Fibroblast of skin of right quadriceps (primary cell): Measurements from ENCODE around the gene EPB41L3.

ENCODE experiments used
- DNase-seq: peaks from one replicate; pipeline ENCODE4 v3.0.0-alpha.2; 2013

Gene EPB41L3

DNA sequence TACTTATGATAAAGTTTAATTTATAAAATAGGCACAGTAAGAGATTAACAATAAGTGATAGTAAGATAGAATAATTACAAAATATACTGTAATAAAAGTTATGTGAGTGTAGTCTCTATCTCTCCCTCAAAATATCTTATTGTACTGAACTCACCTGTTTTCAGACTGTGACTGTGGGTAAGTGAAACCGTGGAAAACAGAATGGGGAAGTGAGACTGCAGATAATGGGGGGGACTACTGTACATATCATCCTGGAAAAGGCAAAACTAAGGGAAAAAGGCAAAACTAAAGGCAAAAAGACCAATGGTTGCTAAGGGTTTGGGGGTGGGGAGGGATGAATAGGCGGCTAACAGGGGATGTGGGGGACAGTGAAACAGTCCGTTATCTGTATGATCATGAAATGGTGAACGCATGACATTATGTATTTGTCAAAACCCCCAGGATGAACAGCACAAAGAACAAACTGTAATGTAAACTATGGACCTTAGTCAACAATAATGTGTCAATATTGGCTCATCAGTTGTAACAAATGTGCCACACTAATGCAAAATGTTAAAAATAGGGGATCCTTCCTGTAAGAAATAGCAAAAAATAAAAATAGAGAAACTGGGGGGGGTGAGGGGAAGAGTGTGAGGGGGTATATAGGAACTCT lies 93.8 kb downstream of the EPB41L3 start:
- DNase-seq: no peak

- no peak for DNase-seq
These were observed 96.4 kb downstream of the EPB41L3 start for GRCh38 chr18:5447442-5447841.

DNA sequence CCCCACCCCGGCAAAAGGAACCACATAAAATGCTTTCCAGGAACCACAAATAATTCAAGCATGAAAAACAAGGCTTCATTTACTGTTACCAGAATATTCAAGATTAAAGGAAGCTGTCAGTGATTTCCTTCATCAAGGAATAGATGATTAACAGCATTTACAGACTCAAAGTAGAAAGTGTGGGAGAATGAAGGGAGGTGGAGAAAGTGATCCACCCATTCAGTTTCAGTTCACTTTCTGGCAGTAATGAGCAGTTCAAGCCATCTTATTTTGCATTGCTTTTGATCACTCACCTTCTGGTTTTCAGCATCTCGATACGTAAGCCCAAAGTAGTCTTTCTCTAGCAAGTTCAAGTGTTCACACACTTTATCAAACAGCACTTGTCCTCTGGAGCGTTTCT lies 99.0 kb downstream of the EPB41L3 start:
- DNase-seq: no peak

DNA sequence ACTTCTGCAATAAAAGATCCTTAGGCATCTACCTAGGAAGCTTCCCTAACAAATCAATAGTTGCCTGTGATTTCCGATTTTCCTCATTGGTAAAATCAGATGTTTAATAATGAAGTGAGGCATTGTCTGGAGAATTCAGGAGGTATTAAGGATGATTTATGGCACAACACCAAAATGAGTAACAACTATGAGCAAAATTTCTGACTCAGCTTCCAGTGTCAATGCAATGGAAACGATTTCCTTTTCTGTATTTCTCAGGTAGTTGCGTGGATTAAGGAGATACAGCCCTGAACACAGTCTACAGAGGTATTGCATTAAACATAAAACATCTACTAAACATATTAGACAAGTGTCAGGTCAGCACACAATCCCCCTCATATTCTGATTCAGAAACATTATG lies 99.5 kb downstream of the EPB41L3 start:
- peak; percentile 44 for DNase-seq

DNA sequence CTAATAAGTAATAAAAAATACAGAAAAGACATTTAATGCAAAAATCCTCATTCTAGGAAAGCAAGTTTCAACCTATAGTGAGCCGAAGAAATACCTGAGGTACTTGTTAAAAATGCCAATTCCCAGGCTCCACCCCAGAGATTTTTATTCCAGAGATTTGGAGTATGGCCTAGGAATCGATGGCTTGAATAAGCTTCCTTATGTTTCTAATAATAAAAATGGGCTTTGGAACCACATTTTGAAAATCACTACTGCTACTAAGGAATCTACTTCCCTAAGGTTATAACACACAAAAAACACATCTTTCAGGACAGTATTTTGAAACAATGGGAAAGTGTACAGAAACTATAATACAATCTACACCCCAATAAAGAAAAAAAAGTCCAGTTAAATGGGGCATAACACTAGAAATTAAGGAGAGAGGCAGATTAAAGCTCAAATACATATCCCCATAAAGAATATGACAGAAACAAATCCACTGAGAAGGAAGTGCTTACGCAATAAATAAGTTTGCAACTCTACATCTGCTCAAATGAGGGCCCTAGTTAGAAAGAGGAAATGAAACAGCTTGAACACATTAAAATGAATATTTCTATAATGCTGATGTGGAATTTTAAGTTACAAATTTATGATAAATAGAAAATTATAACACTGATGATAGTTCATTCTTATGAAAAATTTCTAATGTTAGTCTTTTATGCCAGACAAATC lies 103.7 kb downstream of the EPB41L3 start:
- peak; percentile 25 for DNase-seq

- no peak for DNase-seq
These were observed 109.4 kb downstream of the EPB41L3 start for GRCh38 chr18:5434425-5434824.

- no peak for DNase-seq
These were observed 111.8 kb downstream of the EPB41L3 start for GRCh38 chr18:5431836-5432575.

- no peak for DNase-seq
These were observed 113.7 kb downstream of the EPB41L3 start for GRCh38 chr18:5430131-5430530.

DNA sequence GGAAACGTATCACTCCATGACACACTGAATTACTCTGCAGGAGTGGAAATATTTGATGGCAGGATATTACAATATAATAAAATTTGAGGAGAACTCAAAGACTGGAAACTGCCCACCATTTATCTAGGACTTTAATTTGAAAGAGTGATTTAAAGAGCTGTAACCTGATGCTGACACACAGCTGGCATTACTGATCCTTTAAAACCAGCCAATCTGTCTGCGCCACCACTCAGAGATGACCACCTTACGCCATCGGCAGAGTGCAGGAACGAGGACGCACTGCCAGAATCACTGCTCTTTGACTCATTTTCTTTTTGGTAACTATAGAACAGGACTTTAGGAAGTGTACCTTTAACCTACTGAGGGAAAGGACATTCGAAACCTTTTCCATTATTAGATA lies 114.1 kb downstream of the EPB41L3 start:
- DNase-seq: no peak

DNA sequence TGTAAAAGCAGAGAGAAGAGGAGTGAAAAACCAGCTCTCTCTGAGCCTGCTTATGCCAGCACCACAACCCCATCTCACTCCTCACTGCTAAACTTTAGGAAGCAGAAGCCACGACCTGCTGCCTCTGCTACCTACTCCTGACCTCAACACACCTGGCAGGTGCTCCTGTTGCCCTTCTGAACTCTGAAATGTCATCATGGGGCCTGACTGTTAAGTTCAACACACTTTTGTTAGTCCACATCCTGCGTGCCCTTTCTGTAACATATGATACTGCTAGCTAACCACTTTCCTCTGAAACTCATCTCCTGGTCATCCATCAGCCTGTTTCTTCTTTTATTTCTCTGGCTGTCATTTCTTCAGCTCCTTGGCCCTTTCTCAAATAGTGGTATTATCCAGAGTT lies 118.1 kb downstream of the EPB41L3 start:
- DNase-seq: no peak

- peak; percentile 45 for DNase-seq
These were observed 118.7 kb downstream of the EPB41L3 start for GRCh38 chr18:5424903-5425664.

- no peak for DNase-seq
These were observed 121.2 kb downstream of the EPB41L3 start for GRCh38 chr18:5422626-5423025.

DNA sequence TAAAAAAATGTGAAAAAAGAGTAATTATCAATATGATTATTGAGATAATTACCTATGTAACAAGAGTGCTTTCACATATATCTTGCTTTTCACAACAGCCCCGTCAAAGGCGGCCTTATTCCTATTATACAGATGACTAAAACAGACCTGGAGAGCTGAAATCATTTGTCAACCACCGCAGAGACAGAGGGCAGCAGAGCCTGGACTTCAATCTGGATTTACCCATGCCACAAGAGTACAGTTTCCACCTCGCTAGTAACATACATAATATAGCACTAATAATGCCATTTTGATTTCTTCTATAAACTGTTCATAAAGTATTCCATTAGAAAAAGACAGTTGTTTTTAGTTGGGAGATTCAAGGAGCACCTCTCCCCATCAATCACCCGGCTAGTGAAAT lies 121.8 kb downstream of the EPB41L3 start:
- no peak for DNase-seq

GRCh38 chr18:5420906-5421305 lies 122.9 kb downstream of the EPB41L3 start:
- DNase-seq: no peak

GRCh38 chr18:5419601-5420000 lies 124.2 kb downstream of the EPB41L3 start:
- no peak for DNase-seq

GRCh38 chr18:5419030-5419429 lies 124.8 kb downstream of the EPB41L3 start:
- no peak for DNase-seq

GRCh38 chr18:5417342-5417741 lies 126.5 kb downstream of the EPB41L3 start:
- DNase-seq: peak; percentile 11

- DNase-seq: no peak
These were observed 127.7 kb downstream of the EPB41L3 start for GRCh38 chr18:5416112-5416511.

DNA sequence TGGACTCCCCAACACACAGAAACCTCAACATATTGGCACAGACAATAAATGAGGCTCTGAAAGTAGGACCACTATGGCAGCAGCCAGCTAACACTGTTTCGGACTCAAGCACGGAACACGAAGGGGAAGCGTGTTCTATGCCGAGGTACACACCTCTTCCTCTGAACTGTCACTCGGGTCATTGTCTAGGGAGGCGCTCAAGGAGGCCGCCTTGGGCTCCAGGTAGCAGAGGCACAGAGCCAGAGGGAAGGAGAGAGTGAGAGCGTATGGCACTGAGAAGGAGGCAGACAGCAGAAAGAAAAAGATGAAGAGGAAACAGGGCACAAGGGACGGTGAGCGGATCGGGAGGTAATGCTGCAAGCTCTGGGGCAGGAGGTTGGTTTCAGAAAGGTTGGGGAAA lies 128.1 kb downstream of the EPB41L3 start:
- no peak for DNase-seq

DNA sequence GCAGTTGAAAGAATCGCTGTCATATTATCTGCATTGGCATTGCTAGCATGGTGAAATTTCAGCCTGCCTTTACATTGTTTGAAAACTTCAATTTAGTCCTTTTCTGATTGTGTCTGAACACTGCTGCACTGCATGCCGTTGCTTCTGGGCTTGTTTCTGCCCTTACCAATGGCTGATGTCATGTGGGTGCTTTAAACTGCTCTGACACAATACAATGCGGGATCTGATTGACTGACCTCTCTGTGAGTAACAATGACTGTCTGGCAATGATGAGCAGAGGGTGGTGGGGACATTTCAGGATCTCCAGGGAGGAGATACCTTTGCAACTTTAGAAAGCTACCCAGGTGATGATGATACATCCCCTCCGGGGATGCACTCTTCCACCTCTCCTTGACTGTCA lies 128.8 kb downstream of the EPB41L3 start:
- no peak for DNase-seq

GRCh38 chr18:5414546-5414945 lies 129.3 kb downstream of the EPB41L3 start:
- DNase-seq: no peak

DNA sequence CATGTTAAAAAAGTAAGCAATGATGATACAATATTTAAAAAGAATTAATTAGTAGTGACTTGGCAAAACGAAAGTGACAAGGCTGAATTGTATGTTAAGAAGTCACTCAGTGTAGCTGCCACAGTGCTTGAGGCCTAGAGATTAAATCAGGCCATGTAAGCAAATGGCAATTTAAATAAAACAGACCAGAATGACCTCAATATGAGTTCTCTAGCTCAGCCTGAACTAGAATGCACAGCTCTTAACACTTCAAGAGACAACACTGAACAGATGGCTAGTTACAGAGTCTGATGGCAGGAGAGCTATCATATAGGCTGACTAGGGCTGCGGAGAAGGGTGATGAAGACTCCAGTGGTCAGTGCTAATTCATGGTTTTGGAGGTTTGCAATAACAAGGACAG lies 130.3 kb downstream of the EPB41L3 start:
- no peak for DNase-seq

DNA sequence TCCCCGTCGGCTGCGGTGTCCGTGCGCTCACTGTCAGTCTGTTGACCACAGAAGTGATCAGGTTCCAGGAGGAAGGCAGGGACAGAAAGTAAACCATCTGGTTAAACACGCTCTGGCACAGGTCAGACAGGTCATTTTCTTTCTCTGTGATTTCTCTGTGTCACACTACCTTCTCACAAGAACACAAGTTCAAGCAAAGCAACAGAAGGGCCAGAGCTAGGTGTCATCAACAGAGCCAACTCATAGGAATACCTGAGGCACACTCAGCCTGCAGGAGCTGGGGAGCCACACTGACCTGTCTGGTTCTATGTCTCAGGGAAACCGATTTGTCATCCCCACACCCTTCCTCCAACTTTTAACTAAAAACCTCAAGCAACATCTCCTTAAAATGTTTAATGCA lies 133.2 kb downstream of the EPB41L3 start:
- no peak for DNase-seq
